HK-2 (cell line): ENCODE measurements around the gene OGFOD3.
"Not testable (repeated sequence)": the region's sequence is repeated elsewhere in the genome, so short reads cannot be mapped to it uniquely, and the experiment has no call there.

Experiments
- DNase-seq: peaks from one replicate; pipeline ENCODE4 v3.0.0-alpha.2; 2018; ENCODE audit not compliant: unreplicated experiment

Gene OGFOD3

GRCh38 chr17:82418001-82418986 is at the start of gene OGFOD3, which contains the start of gene HEXD:
Gene OGFOD3, minus strand, starts transcription at chr17:82418586. Its CDS starts 101 bp downstream, at chr17:82418485.
Gene HEXD, plus strand, starts transcription at chr17:82418347. Its CDS starts 1,453 bp downstream, at chr17:82419800.
- DNase-seq, result peak; percentile 87

GRCh38 chr17:82465023-82465603 is 46.7 kb upstream of the OGFOD3 start:
- no peak for DNase-seq

GRCh38 chr17:82464567-82464929 is 46.2 kb upstream of the OGFOD3 start:
- no peak for DNase-seq

GRCh38 chr17:82463925-82464566 is 45.7 kb upstream of the OGFOD3 start:
- DNase-seq, result no peak

GRCh38 chr17:82463391-82463790 is 45.0 kb upstream of the OGFOD3 start:
- no peak for DNase-seq

GRCh38 chr17:82461827-82462524 is 43.6 kb upstream of the OGFOD3 start:
- no peak for DNase-seq

- not testable (repeated sequence) for DNase-seq
Observed at GRCh38 chr17:82459936-82460335, 41.5 kb upstream of the OGFOD3 start.

GRCh38 chr17:82458885-82459424 is 40.6 kb upstream of the OGFOD3 start:
- DNase-seq, result peak; percentile 52

- peak; percentile 98 for DNase-seq
Observed at GRCh38 chr17:82458179-82458884, 39.9 kb upstream of the OGFOD3 start, which contains the start of gene NARF. Gene NARF, plus strand, starts transcription at chr17:82458741. Its CDS starts 63 bp downstream, at chr17:82458804.

GRCh38 chr17:82457929-82458178 is 39.5 kb upstream of the OGFOD3 start:
- no peak for DNase-seq

GRCh38 chr17:82457073-82457928 is 38.9 kb upstream of the OGFOD3 start:
- no peak for DNase-seq

GRCh38 chr17:82453706-82454105 is 35.3 kb upstream of the OGFOD3 start:
- DNase-seq, result not testable (repeated sequence)

GRCh38 chr17:82453151-82453550 is 34.8 kb upstream of the OGFOD3 start:
- DNase-seq, result not testable (repeated sequence)

- no peak for DNase-seq
Observed at GRCh38 chr17:82452162-82452561, 33.8 kb upstream of the OGFOD3 start.

- peak; percentile 96 for DNase-seq
Observed at GRCh38 chr17:82450357-82451106, 32.1 kb upstream of the OGFOD3 start, which contains the start of gene CYBC1. Gene CYBC1, minus strand, starts transcription at chr17:82450752. Its CDS starts 1,498 bp downstream, at chr17:82449254.

GRCh38 chr17:82449883-82450356 is 31.5 kb upstream of the OGFOD3 start:
- DNase-seq, result no peak

GRCh38 chr17:82449131-82449882 is 30.9 kb upstream of the OGFOD3 start:
- no peak for DNase-seq

GRCh38 chr17:82447876-82448275 is 29.5 kb upstream of the OGFOD3 start:
- no peak for DNase-seq
